Measurements from ENCODE around the gene E2F4. TPM values are rescaled to one million over a fixed set of nuclear protein-coding genes. Genes with fewer than 3 reads are reported as not detected.

E2F4 gene
- polyA plus RNA-seq, 2 of the 4 experiments (the other 2 are of a cell fraction) = 65.1 to 66.6 TPM

DNA sequence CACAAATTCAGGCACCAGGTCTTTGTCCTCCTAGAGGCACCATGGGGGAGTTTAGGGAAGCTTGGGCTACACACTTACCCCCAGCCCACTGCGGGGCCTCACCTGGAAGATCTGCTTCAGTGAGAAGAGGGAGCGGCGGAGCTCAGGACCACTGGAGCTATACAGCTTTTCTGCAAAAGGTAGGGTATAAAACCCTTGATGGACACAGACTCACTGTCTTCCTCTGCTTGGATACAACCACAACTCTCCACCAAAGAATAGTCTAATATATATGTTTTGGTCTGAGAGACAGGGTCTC is 46.3 kb downstream of the E2F4 start:
- Histone ChIP-seq H3K4me3 (no peak overlapping the region), H3K27ac (no peak overlapping the region), H3K4me2 (no peak overlapping the region), H3K4me1 (peaks cover 33% of the 10 kb centered on the region), H3K9me3 (no peaks in the 10 kb centered on the region)
- TF ChIP-seq SREBF2 (IDR thresholded peaks at IDR 0.05) = no peak
- no peak for TF ChIP-seq BHLHE40 (IDR thresholded peaks at IDR 0.05; ENCODE audit: low read depth, low read length)
- TF ChIP-seq MYC (IDR thresholded peaks at IDR 0.05; ENCODE audit: borderline replicate concordance, low read length) = no peak
- TF ChIP-seq POLR2A (IDR thresholded peaks at IDR 0.05; ENCODE audit: low read length) = no peak
- no peak for TF ChIP-seq NPAS2 (CRISPR knock-in tag; IDR thresholded peaks at IDR 0.05; ENCODE audit: borderline replicate concordance)
- ATAC-seq (no peak), DNase-seq (ENCODE audit: low read depth in 1 of 2, low spot score in 1 of 2) (no peak), FAIRE-seq (no peak)
- 100% methylated on average over 3 of the region's 3 CpGs for WGBS (ENCODE audit: missing lambda C conversion rate)
- POLR2A ChIA-PET = interaction anchor here (1.0 to 2.4 kb wide), 2 partner anchors 9 to 11 kb away, joined by 3 to 14 read pairs; partner anchors contain the start of genes FHOD1 and TMEM208
- CTCF ChIA-PET = interaction anchor here (0.6 to 14.1 kb wide), 5 partner anchors 7 to 41 kb away, joined by 3 to 138 read pairs (median 6); partner anchors contain the start of genes FHOD1, PLEKHG4, SLC9A5 and TMEM208

- Histone ChIP-seq H3K9me3 (no peaks in the 10 kb centered on the region), H3K4me1 (peaks cover 40% of the 10 kb centered on the region), H3K27ac (peak overlapping the region in 1 of 2 experiments; percentile 21; a peak in 1 of 6 replicates), H3K4me3 (no peak overlapping the region), H3K4me2 (no peak overlapping the region)
- ATAC-seq (no peak), FAIRE-seq (no peak), DNase-seq (ENCODE audit: low read depth in 1 of 2, low spot score in 1 of 2) (no peak)
- TF ChIP-seq, protein P1, sequence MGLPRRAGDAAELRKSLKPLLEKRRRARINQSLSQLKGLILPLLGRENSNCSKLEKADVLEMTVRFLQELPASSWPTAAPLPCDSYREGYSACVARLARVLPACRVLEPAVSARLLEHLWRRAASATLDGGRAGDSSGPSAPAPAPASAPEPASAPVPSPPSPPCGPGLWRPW (IDR thresholded peaks at IDR 0.05) = no peak
- TF ChIP-seq ESRRA (IDR thresholded peaks at IDR 0.05; ENCODE audit: borderline replicate concordance, low read length) = no peak
- TF ChIP-seq BHLHE40 (IDR thresholded peaks at IDR 0.05; ENCODE audit: low read depth, low read length) = no peak
- TF ChIP-seq MYC (IDR thresholded peaks at IDR 0.05; ENCODE audit: borderline replicate concordance, low read length) = no peak
- TF ChIP-seq EP300 (IDR thresholded peaks at IDR 0.05) = no peak
- 91% methylated on average over 8 of the region's 9 CpGs for WGBS (ENCODE audit: missing lambda C conversion rate)
- ChIA-PET CTCF (interaction anchor here (0.6 to 14.1 kb wide), 7 partner anchors 6 to 46 kb away, joined by 3 to 138 read pairs (median 5); partner anchors contain the start of genes FHOD1, PLEKHG4, SLC9A5 and TMEM208), POLR2A (interaction anchor here (1.0 to 2.4 kb wide), 2 partner anchors 9 to 12 kb away, joined by 3 to 14 read pairs; partner anchors contain the start of genes FHOD1 and TMEM208)
Observed at GRCh38 chr16:67238806-67239470, 47.0 kb downstream of the E2F4 start.

- POLR2A ChIA-PET = interaction anchor here (0.7 kb wide), 2 partner anchors 11 to 14 kb away, joined by 4 to 7 read pairs; partner anchors contain the start of gene TMEM208
Observed at GRCh38 chr16:67240506-67240905, 48.6 kb downstream of the E2F4 start.

GRCh38 chr16:67241008-67241900 is 49.3 kb downstream of the E2F4 start:
- DNase-seq (ENCODE audit: low read depth in 1 of 2, low spot score in 1 of 2) (peak; percentile 74 to 76), ATAC-seq (peak; percentile 16 to 46; a peak in 4 of 6 replicates), FAIRE-seq (no peak)
- peak overlapping the region; percentile 91 to 97 for H3K27ac ChIP-seq
- ChIA-PET CTCF (interaction anchor here (0.5 to 9.7 kb wide), 7 partner anchors 8 to 287 kb away, joined by 3 to 138 read pairs (median 3); partner anchors contain the start of gene TMEM208), POLR2A (interaction anchor here (0.7 to 1.4 kb wide), 3 partner anchors 10 to 14 kb away, joined by 4 to 7 read pairs (median 6); partner anchors contain the start of gene TMEM208)
- H3K4me2 ChIP-seq = peak overlapping the region; percentile 57
- H3K4me3 ChIP-seq = no peak overlapping the region
- TF ChIP-seq MAX (IDR thresholded peaks at IDR 0.05) = 0 out of 2 replicates have a peak, but pooled peaks have one; percentile 43
- peak; percentile 78 for TF ChIP-seq MAFK (IDR thresholded peaks at IDR 0.05; ENCODE audit: partially characterized antibody)
- TF ChIP-seq BHLHE40 (IDR thresholded peaks at IDR 0.05; ENCODE audit: low read depth, low read length) = no peak
- TF ChIP-seq, protein P2, sequence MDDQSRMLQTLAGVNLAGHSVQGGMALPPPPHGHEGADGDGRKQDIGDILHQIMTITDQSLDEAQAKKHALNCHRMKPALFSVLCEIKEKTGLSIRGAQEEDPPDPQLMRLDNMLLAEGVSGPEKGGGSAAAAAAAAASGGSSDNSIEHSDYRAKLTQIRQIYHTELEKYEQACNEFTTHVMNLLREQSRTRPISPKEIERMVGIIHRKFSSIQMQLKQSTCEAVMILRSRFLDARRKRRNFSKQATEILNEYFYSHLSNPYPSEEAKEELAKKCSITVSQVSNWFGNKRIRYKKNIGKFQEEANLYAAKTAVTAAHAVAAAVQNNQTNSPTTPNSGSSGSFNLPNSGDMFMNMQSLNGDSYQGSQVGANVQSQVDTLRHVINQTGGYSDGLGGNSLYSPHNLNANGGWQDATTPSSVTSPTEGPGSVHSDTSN (IDR thresholded peaks at IDR 0.05) = no peak
- no peak for TF ChIP-seq FOSL2 (IDR thresholded peaks at IDR 0.05)
- TF ChIP-seq FOSL2 (CRISPR knock-in tag; IDR thresholded peaks at IDR 0.05) = peak; percentile 71
- TF ChIP-seq JUN (IDR thresholded peaks at IDR 0.05) = peak in 1 of 2 experiments; percentile 67; a peak in 2 of 5 replicates
- TF ChIP-seq NFE2L2 (conservative IDR thresholded peaks at IDR 0.05; ENCODE audit: low read length) = peak; percentile 77
- TF ChIP-seq RFX5 (IDR thresholded peaks at IDR 0.05) = peak; percentile 61; the same call in 1 of the 2 replicates
- TF ChIP-seq ZFP36 (IDR thresholded peaks at IDR 0.05; ENCODE audit: borderline replicate concordance, partially characterized antibody) = no peak
- peaks cover 59% of the 10 kb centered on the region for H3K4me1 ChIP-seq
- no peaks in the 10 kb centered on the region for H3K9me3 ChIP-seq
- 26% methylated on average over 8 of the region's 10 CpGs for WGBS (ENCODE audit: missing lambda C conversion rate)

More at GRCh38 chr16:67240506-67240905, 48.6 kb downstream of the E2F4 start:
- Histone ChIP-seq H3K4me3 (no peak overlapping the region), H3K27ac (peak overlapping the region; percentile 91 to 97), H3K9me3 (no peaks in the 10 kb centered on the region), H3K4me1 (peaks cover 56% of the 10 kb centered on the region), H3K4me2 (peak overlapping the region; percentile 57)
- TF ChIP-seq ZNF302 (CRISPR knock-in tag; IDR thresholded peaks at IDR 0.05) (no peak), MAFK (IDR thresholded peaks at IDR 0.05; ENCODE audit: partially characterized antibody) (peak; percentile 55)
- no peak for FAIRE-seq
- CTCF ChIA-PET = interaction anchor here (1.2 to 9.7 kb wide), 3 partner anchors 7 to 32 kb away, joined by 3 to 138 read pairs (median 3); partner anchors contain the start of gene TMEM208
- DNase-seq (ENCODE audit: low read depth in 1 of 2, low spot score in 1 of 2) = no peak
- 85% methylated on average over 4 of the region's 4 CpGs for WGBS (ENCODE audit: missing lambda C conversion rate)
- no peak for ATAC-seq
